HG03439 (cell line): Measurements from ENCODE around the gene LRRC8B.
"Not testable (repeated sequence)": the region's sequence is repeated elsewhere in the genome, so short reads cannot be mapped to it uniquely, and the experiment has no call there.

ENCODE experiments used
- ATAC-seq: cut with Tn5 transposase; IDR thresholded peaks from one replicate; pipeline ENCODE4 v1.9.1; 2021; ENCODE audit warnings: mild to moderate bottlenecking, moderate library complexity; ENCODE audit not compliant: unreplicated experiment

Gene LRRC8B

DNA sequence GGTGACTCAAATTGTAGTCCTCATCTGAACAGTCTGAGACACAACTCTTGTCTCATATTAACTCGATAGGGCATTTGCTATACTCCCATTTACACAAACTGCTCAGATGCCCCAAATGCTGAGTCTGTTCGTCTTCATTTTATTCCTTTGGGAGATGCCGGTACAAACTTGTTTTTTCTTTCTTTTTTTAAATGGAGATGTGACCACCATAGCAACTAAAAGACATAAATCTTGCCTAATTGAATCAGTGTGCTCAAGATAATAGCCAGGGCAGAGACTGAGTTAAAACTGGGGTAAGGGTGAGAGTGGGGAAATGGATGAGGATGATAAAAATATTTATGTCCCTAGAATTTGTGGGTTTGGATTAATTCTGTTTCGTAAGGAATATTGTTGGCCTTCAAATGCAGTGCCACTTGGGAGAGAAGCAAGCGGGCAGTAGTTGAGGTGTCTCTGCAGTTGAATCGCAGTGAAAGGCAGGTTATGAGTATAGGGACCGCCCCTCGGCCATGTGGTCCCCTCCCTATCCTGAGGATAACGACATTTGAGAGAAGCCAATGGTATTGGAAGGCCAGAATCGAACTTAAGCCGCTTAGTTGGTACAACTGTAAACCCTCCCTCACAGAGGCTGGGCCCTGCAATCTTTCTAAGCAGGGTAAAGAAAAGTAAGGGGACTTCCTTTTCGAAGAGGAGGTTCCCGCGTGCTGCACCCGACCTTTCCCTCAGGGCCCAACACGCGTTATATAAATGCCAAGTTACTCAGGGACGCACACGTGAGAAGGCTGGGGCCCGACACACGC, 859 bp upstream of the LRRC8B start:
- peak; percentile 18 for ATAC-seq

GRCh38 chr1:89525169-89525855, 683 bp downstream of the LRRC8B start:
- ATAC-seq, result no peak

GRCh38 chr1:89527256-89527655, 2.6 kb downstream of the LRRC8B start:
- ATAC-seq, result no peak

DNA sequence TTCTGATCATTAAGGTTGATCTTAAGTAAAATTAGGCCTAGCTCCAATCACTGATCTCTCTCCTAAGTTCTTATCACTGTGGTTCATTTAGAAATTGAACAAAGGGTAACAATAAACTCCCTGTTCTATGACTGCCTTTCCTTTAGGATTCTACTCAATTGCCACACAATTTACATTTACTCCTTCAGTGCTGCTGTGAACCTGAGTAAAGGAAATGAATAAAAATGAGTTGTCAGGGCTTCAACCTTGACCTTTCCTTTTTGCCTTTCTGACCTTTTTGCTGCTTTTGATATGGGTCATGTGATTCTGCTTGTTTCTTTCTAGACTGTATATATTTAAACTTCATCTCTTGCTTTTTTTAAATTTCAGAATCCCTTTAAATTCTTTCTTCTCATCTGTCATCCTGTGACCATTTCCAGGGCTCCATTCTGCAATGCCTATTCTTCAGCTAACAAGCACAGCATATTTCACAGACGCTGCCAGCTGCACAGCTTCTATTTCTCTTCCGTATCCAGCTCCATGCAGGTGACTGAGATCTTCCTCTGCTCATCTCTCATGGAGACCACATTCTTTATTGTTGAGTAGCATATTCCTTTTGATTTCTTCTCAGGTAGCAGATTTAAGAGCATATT, 3.2 kb downstream of the LRRC8B start:
- no peak for ATAC-seq

- no peak for ATAC-seq
Measured at GRCh38 chr1:89528382-89528780, 3.8 kb downstream of the LRRC8B start.

DNA sequence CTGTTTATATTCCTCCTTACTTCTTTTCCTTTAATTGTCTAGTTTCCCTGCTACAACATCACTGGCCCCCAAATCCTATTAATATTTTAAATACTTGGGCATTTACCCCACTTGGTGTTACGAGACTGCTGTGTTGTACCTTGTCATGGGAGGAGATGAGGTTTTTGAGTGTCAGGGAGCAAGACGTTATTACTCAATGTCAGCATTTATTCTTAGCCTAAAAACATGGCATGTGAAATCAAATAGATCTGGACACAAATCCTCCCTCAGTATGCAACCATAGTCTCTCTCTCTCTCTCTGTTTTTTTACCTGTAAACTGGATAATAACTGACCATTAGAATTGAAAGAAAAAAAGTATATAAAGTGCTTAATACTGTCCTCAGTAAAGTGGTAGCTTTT, 4.6 kb downstream of the LRRC8B start:
- ATAC-seq, result no peak

- ATAC-seq, result no peak
Measured at GRCh38 chr1:89530444-89531089, 5.9 kb downstream of the LRRC8B start.

DNA sequence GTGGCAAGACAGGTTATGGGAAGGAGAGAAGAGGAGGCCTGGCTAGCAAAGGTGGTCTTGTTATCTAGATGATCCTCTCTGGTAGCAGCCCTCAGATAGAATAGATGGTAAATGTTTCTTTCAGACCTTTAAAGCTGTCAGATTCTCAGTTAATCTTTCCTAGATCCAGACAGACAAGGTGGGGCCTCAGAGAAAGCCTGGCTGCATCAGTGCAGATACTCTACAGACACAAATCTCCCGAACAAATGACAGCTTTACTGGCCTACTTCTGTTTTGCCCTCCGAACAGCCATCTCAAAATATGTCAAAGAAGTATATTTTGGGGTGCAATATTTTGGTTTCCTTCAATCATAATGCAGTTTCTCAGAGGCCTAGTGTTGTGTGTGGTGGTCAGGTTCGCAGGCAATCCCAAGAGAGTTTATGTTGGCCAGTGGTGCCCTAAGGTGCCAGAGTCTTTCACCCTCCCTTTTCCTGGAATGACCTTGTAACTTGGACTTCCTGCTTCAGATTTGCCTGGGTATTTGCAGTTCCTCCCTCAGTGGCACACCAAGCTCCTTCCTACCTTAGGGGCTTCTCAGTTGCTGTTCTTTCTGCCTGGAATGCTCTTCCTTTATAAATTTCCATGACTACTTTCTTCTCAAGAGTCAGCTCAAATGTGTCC, 7.0 kb downstream of the LRRC8B start:
- ATAC-seq, result no peak

GRCh38 chr1:89532228-89532627, 7.6 kb downstream of the LRRC8B start:
- no peak for ATAC-seq

- no peak for ATAC-seq
Measured at GRCh38 chr1:89532866-89533265, 8.2 kb downstream of the LRRC8B start.

DNA sequence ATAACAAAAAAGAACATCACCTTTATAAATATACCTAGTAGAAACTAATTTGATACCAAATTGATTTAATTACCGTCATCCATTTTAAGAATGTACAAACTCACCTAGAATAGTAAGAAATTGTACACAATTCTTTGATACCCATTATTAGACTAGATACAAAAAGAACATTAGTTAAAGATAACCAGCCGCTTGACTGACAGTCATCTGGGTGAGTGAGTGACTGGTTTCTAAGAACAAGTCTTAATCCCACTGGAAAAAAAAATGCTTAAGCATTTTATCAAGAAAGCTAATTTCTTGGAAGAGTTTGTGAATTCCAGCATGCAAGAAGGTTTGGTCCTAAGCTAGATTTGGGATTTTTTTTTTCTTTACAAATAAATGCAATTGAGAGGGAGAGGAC, 10.9 kb downstream of the LRRC8B start:
- no peak for ATAC-seq

GRCh38 chr1:89536555-89537341, 12.1 kb downstream of the LRRC8B start:
- no peak for ATAC-seq

- ATAC-seq, result no peak
Measured at GRCh38 chr1:89538361-89538760, 13.7 kb downstream of the LRRC8B start.

DNA sequence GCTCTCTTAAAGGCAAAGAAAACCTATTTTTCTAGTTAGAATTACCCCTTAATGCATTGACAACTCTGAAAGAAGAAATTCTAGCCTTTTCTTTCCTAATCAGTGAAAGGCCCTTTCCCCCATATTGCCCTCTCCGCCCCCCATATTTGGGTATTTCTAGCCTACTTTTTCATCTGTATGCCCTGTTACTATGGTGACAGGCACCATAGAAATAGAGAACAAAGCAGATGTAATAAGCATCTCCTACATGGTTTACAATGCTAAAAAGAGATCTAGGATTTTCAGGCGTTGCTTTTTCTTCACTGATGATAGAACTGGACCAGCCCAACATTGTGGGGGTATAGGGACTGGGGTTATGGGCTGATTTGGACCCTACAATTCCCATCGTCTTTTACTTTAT, 14.5 kb downstream of the LRRC8B start:
- ATAC-seq, result no peak

- ATAC-seq, result no peak
Measured at GRCh38 chr1:89540406-89540970, 15.9 kb downstream of the LRRC8B start.

- ATAC-seq, result no peak
Measured at GRCh38 chr1:89542345-89542744, 17.7 kb downstream of the LRRC8B start.

GRCh38 chr1:89543632-89544031, 19.0 kb downstream of the LRRC8B start:
- not testable (repeated sequence) for ATAC-seq

GRCh38 chr1:89545264-89546038, 20.8 kb downstream of the LRRC8B start:
- ATAC-seq, result no peak
